Measurements from ENCODE around the gene CYB561. TPM values are rescaled to one million over a fixed set of nuclear protein-coding genes. Genes with fewer than 3 reads are reported as not detected.

The CYB561 gene, protein sequence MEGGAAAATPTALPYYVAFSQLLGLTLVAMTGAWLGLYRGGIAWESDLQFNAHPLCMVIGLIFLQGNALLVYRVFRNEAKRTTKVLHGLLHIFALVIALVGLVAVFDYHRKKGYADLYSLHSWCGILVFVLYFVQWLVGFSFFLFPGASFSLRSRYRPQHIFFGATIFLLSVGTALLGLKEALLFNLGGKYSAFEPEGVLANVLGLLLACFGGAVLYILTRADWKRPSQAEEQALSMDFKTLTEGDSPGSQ
- total RNA-seq: 17.8 TPM

DNA sequence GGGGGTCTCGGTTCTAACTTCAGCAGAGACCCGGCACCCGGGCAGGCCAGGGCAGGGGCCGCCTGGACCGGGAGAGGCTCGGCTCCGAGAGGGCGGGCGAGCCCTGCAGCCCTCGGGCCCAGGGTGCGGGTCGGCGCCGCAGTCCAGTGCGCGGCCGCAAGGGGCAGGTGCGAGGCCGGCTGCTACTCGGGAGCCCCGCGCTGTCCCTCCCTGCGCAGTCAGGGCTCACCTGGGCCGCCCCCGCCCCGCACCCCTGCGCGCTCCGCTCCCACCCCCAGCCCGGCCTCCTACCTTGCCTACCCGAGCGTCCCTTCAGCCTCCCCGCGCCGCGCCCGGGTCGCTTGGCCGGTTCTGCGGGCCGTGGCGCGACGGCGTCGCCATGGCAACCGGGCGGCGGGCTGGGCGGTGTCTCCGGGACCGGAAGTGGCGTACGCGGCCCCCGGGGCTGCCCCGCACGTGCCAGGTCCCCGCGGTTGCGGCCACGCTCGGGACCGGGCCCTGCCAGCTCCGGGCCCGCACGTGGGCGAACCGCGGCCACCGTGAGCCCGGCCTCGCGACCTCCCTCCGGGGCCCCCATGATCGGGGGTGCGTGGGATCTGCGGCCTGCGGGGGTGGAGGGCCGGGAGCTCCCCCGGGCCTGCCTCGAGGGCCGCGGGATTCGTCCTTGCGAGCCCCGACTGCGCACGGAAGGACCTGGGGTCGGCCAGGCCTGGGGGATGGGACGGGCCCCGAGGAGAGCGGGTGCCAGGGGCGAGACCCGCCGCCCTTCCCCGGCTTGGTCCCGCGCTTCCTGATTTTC is at the start of gene CYB561:
TSS of gene CYB561 (minus strand) at position 353 of the 799 bp plus-strand sequence. CDS start 8,759 bp downstream, outside the sequence.

DNA sequence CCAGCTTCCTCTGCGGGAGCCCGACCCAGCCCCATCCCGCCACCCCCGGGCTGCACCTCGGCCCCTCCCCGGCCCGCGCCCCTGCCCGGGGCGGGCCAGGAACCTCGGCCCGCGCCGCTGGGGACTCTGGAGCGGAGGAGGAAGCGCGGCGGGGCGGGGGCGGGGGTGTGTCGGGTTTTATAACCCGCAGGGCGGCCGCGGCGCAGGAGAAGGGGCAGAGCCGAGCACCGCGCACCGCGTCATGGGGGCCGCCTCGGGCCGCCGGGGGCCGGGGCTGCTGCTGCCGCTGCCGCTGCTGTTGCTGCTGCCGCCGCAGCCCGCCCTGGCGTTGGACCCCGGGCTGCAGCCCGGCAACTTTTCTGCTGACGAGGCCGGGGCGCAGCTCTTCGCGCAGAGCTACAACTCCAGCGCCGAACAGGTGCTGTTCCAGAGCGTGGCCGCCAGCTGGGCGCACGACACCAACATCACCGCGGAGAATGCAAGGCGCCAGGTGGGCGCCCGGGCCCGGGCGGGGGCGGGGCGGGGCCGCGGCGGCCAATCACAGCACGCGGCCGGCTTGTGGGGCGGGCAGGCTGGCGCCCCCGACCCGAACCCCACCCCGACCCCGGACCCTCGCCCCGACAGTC is 30.9 kb upstream of the CYB561 start, which contains the start of gene ACE:
TSS of gene ACE (plus strand) at position 208 of the 626 bp plus-strand sequence. CDS start at position 242, 34 bp downstream.

Other genes with a start within 250 kb of the CYB561 start
- gene ACE, start 30.8 kb upstream of the CYB561 start, total RNA-seq: 20.3 TPM
- gene KCNH6, start 77.1 kb upstream of the CYB561 start, total RNA-seq: 24.6 TPM
- 80.0 TPM for gene DCAF7, start 104.2 kb upstream of the CYB561 start, total RNA-seq
- gene TACO1, start 154.6 kb upstream of the CYB561 start, total RNA-seq: 14.3 TPM
- gene MAP3K3, start 176.1 kb upstream of the CYB561 start, total RNA-seq: 37.8 TPM